ENCODE data around the gene KEAP1.
"Not testable (repeated sequence)": the region's sequence is repeated elsewhere in the genome, so short reads cannot be mapped to it uniquely, and the experiment has no call there.

Gene KEAP1

GRCh38 chr19:10538204-10538983 is 35.2 kb upstream of the KEAP1 start:
- in situ Hi-C loops (cut with MboI; ENCODE audit: low sequenced_read_pairs, unreplicated experiment) = no loop called here
- no peak for DNase-seq (ENCODE audit: low spot score)
- no peak for TF ChIP-seq CTCF (IDR thresholded peaks at IDR 0.05; ENCODE audit: borderline replicate concordance, control extremely low read depth, extremely low read depth, insufficient read depth, missing control alignments)

GRCh38 chr19:10537668-10538067 is 34.5 kb upstream of the KEAP1 start:
- in situ Hi-C loops (cut with MboI; ENCODE audit: low sequenced_read_pairs, unreplicated experiment) = no loop called here
- DNase-seq (ENCODE audit: low spot score) = no peak
- no peak for TF ChIP-seq CTCF (IDR thresholded peaks at IDR 0.05; ENCODE audit: borderline replicate concordance, control extremely low read depth, extremely low read depth, insufficient read depth, missing control alignments)

GRCh38 chr19:10535613-10536012 is 32.5 kb upstream of the KEAP1 start:
- in situ Hi-C loops (cut with MboI; ENCODE audit: low sequenced_read_pairs, unreplicated experiment) = no loop called here
- TF ChIP-seq CTCF (IDR thresholded peaks at IDR 0.05; ENCODE audit: borderline replicate concordance, control extremely low read depth, extremely low read depth, insufficient read depth, missing control alignments) = no peak
- DNase-seq (ENCODE audit: low spot score) = no peak

GRCh38 chr19:10533646-10534386 is 30.7 kb upstream of the KEAP1 start:
- TF ChIP-seq CTCF (IDR thresholded peaks at IDR 0.05; ENCODE audit: borderline replicate concordance, control extremely low read depth, extremely low read depth, insufficient read depth, missing control alignments) = no peak
- in situ Hi-C loops (cut with MboI; ENCODE audit: low sequenced_read_pairs, unreplicated experiment) = no loop called here
- no peak for DNase-seq (ENCODE audit: low spot score)

- no peak for TF ChIP-seq CTCF (IDR thresholded peaks at IDR 0.05; ENCODE audit: borderline replicate concordance, control extremely low read depth, extremely low read depth, insufficient read depth, missing control alignments)
- no peak for DNase-seq (ENCODE audit: low spot score)
- in situ Hi-C loops (cut with MboI; ENCODE audit: low sequenced_read_pairs, unreplicated experiment) = no loop called here
Observed at GRCh38 chr19:10532457-10532856, 29.3 kb upstream of the KEAP1 start.

- DNase-seq (ENCODE audit: low spot score); in situ Hi-C loops (cut with MboI; ENCODE audit: low sequenced_read_pairs, unreplicated experiment): not testable (repeated sequence)
Observed at GRCh38 chr19:10526887-10527286, 23.7 kb upstream of the KEAP1 start.

- TF ChIP-seq CTCF (IDR thresholded peaks at IDR 0.05; ENCODE audit: borderline replicate concordance, control extremely low read depth, extremely low read depth, insufficient read depth, missing control alignments) = no peak
- in situ Hi-C loops (cut with MboI; ENCODE audit: low sequenced_read_pairs, unreplicated experiment) = no loop called here
- no peak for DNase-seq (ENCODE audit: low spot score)
Observed at GRCh38 chr19:10525636-10526035, 22.5 kb upstream of the KEAP1 start.

Data from GM13976 (cell line).